Measurements from ENCODE around the gene STX18.

DNA sequence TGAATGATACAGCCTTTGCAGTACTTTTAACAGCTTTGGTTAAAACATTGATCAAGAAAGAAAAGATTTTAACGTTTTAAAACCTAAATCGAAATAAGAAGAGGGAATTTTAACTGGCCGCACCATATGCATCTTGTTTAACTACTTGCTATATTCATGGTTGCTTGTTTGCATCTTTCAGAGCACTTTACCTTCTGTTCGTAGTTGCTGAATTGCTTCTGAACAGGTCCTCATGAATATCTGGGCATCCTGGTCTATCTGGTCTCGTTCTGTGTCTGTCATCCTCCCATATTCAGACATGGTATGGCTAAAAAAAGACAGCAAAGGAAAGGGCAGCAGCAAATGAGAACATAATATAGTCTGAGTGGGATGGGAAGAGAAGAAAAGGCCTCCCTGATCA, 82.7 kb downstream of the STX18 start:
- TF ChIP-seq, protein P1, sequence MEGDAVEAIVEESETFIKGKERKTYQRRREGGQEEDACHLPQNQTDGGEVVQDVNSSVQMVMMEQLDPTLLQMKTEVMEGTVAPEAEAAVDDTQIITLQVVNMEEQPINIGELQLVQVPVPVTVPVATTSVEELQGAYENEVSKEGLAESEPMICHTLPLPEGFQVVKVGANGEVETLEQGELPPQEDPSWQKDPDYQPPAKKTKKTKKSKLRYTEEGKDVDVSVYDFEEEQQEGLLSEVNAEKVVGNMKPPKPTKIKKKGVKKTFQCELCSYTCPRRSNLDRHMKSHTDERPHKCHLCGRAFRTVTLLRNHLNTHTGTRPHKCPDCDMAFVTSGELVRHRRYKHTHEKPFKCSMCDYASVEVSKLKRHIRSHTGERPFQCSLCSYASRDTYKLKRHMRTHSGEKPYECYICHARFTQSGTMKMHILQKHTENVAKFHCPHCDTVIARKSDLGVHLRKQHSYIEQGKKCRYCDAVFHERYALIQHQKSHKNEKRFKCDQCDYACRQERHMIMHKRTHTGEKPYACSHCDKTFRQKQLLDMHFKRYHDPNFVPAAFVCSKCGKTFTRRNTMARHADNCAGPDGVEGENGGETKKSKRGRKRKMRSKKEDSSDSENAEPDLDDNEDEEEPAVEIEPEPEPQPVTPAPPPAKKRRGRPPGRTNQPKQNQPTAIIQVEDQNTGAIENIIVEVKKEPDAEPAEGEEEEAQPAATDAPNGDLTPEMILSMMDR (IDR thresholded peaks at IDR 0.05; ENCODE audit: low read depth, low read length, missing input control), result no peak
- no peak for TF ChIP-seq MAX (IDR thresholded peaks at IDR 0.05)
- no peak for TF ChIP-seq RAD21 (IDR thresholded peaks at IDR 0.05)
- TF ChIP-seq RXRA (IDR thresholded peaks at IDR 0.05), result no peak
- TF ChIP-seq REST (IDR thresholded peaks at IDR 0.05), result no peak
- no peak for TF ChIP-seq EGR1 (IDR thresholded peaks at IDR 0.05; ENCODE audit: low read depth in 2 of 2)
- TF ChIP-seq TAF1 (conservative IDR thresholded peaks at IDR 0.05), result no peak

Data from liver (tissue), 3 donors.